Pancreas (tissue), 10 donors: ENCODE data around the gene MTNR1A. TPM values are rescaled to one million over a fixed set of nuclear protein-coding genes. Genes with fewer than 3 reads are reported as not detected.
"Not testable (repeated sequence)": the region's sequence is repeated elsewhere in the genome, so short reads cannot be mapped to it uniquely, and the experiment has no call there.

Experiments
- ATAC-seq, 4 donors: fragments of 200-7000 bp; cut with Tn5 transposase; one replicate each; pipeline versions ENCODE4 v1.8.0 to v1.9.1; 2020; ENCODE audit warnings: mild to moderate bottlenecking in 4 of 4, moderate library complexity in 4 of 4
- DNase-seq, 6 donors: peaks; one replicate each; pipeline ENCODE4 v3.0.0-alpha.2; 2020
- FAIRE-seq: peaks from 2 replicates; lab custom pipeline; 2012; peaks lifted over from hg19 to GRCh38; lab: Jason Lieb, UNC
- H3K27ac ChIP-seq, 4 donors: fragments of 200-600 bp; sonication (generic); 1 replicate in 3 of 4; 2 replicates in 1 of 4; pipeline versions ENCODE4 v1.5.0 to v1.8.0; 2020
- H3K27me3 ChIP-seq, 4 donors: fragments of 200-600 bp; one replicate each; pipeline ENCODE4 v1.8.0; 2021
- H3K36me3 ChIP-seq, 3 donors: fragments of 200-600 bp; sonication (generic) in 1 of 3; one replicate each; pipeline versions ENCODE4 v1.5.0 to v1.8.0; 2020 to 2021
- H3K4me1 ChIP-seq, 3 donors: fragments of 200-600 bp; one replicate each; pipeline ENCODE4 v1.8.0; 2021
- H3K4me3 ChIP-seq, 4 donors: fragments of 200-600 bp; sonication (generic) in 2 of 4; one replicate each; pipeline versions ENCODE4 v1.5.0 to v1.8.0; 2020 to 2021
- H3K9me3 ChIP-seq, 4 donors: fragments of 200-600 bp; one replicate each; pipeline ENCODE4 v1.8.0; 2021
- CTCF ChIP-seq, 4 donors: fragments of 200-600 bp; sonication (generic) in 3 of 4; IDR thresholded peaks; one replicate each; pipeline versions ENCODE4 v1.5.0 to v1.8.0; 2021; ENCODE audit warnings: antibody characterized with exemption in 4 of 4
- WGBS, 2 donors: extraction: QIAGEN DNeasy Blood & Tissue Kit; methylation state at CpG; one replicate each; pipeline ENCODE4 v1.1.7; 2013; 5-methylcytosine and 5-hydroxymethylcytosine counted together
- intact Hi-C, 3 donors: fragments of 100-400 bp; cut with DNase I; formaldehyde crosslinking; loops; one replicate each; pipeline versions ENCODE4 v1.11.1 to v1.14.2; 2022
- polyA plus RNA-seq, 2 donors: library from polyadenylated mRNA; stranded (reverse); fragments of 200-250 nt; gene quantifications; one replicate each; pipeline ENCODE4 v1.2.3, GENCODE V29; 2013
- total RNA-seq, 6 donors: library from RNA; stranded (reverse); fragmentation: NEBNext Ultra II Directional in 4 of 6; extraction: Animal tissue kit (Norgen Biotek cat#: 25700) in 4 of 6; gene quantifications; one replicate each; pipeline versions ENCODE4 v1.2.1 to v1.2.4, GENCODE V29; 2021 to 2023
- donor health status: healthy with polysubstance abuse.
- donor health status: DM: no; HTN: no; CAD: no; lungs with moderate emphysema.
- donor health status: DM: no; HTN: no; CAD: no.
- donor health status: control.
- donor health status: control.
- donor health status: Bipolar disorder and iron deficiency.
- donor health status: DM: yes; HTN: yes; CAD: no.
- donor health status: DM: no; HTN: no; CAD: no.
- donor health status: DM: no; HTN: no; CAD: no.
- donor health status: DM: yes; HTN: yes; CAD: no.

MTNR1A gene
- total and polyA plus RNA-seq, 8 donors = 0.09 to 2.5 (median 0.92) TPM

DNA sequence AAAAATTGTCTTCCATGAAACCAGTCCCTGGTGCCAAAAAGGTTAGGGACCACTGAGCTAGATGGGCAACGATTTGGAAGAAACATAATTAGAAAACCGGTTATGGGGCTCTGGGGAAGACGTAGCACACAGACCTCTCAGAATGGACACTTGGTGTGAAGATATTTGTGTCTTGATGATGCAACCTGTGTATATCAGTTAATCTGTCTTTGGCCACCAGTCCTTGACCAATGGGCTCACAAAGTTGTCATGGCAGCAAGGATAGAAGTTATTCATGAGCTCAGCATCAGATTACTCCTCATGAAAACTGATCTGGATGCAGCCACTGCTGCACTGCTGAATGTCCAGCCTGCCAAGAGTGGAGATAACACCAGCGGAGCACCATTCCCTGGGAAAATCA is 13.6 kb downstream of the MTNR1A start:
- no peaks in the 10 kb centered on the region for H3K27me3 ChIP-seq
- H3K9me3 ChIP-seq = no peaks in the 10 kb centered on the region
- intact Hi-C loops = no loop called here
- no peak overlapping the region for H3K27ac ChIP-seq
- H3K4me1 ChIP-seq = no peaks in the 10 kb centered on the region
- H3K36me3 ChIP-seq = no peaks in the 10 kb centered on the region
- no peak for ATAC-seq
- no peak for DNase-seq
- FAIRE-seq = no peak
- 55 to 79% methylated on average over 4 of the region's 4 CpGs for WGBS, 2 donors
- TF ChIP-seq CTCF (IDR thresholded peaks at IDR 0.05) = no peak
- H3K4me3 ChIP-seq = no peak overlapping the region

DNA sequence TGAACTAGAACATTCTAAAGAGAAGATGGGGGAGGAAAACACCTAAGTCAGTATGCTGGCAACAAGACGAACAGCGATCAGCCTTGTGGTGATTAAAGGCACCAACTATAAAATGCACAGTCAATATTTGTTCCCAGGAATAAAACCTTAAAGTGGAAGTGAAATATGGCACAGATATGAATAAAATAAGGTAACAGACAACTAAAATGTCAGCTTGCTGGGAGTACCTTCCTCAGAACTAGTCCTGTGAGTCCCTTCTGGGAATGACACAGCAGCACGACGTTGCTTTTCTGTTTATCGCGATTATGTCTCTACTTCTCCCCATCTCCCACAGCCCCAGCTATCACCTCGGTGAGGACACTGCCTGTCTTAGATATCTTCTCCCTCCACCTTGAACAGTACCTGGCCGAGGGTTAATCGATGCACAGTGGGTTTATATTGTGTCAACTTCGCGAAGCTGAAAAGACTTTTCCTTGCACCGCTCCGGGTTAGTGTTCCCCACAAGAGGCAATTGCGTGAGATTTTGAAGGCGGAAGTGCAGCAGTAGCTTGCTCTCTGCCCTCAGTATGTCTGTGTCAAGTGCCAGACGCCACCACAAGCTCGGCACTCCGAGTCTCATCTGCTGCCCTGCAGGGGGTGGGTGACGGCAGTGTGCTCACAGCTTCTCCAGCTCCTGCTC is 17.4 kb downstream of the MTNR1A start:
- TF ChIP-seq CTCF (IDR thresholded peaks at IDR 0.05) = no peak
- FAIRE-seq (no peak), DNase-seq (no peak), ATAC-seq (no peak)
- no peaks in the 10 kb centered on the region for H3K9me3 ChIP-seq
- no peak overlapping the region for H3K4me3 ChIP-seq
- H3K4me1 ChIP-seq = no peaks in the 10 kb centered on the region
- intact Hi-C loops = no loop called here
- H3K36me3 ChIP-seq = no peaks in the 10 kb centered on the region
- H3K27ac ChIP-seq = no peak overlapping the region
- WGBS, 2 donors = 78 to 81% methylated on average over 19 of the region's 19 CpGs
- H3K27me3 ChIP-seq = no peaks in the 10 kb centered on the region

DNA sequence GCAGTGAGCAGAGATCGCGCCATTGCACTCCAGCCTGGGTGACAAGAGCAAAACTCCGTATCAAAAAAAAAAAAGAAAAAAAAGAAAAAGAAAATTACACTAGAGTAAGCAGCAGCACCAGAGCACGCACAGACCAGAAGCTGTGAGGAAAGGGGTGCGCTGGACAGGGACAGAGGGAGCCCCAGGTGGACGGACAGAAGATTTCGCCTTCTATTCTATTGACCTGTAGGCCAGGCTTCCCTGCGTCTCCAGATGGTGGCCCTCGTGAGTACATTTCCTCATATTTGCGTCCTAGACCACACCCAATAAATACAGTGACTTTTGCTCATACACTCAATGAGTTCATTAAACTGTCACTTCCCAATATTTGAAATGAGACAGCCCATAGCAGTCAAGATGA is 19.1 kb downstream of the MTNR1A start:
- no peak for FAIRE-seq
- Histone ChIP-seq H3K27ac (no peak overlapping the region), H3K4me1 (no peaks in the 10 kb centered on the region), H3K36me3 (no peaks in the 10 kb centered on the region), H3K9me3 (no peaks in the 10 kb centered on the region), H3K4me3 (no peak overlapping the region), H3K27me3 (no peaks in the 10 kb centered on the region)
- 86 to 89% methylated on average over 10 of the region's 10 CpGs for WGBS, 2 donors
- intact Hi-C loops = no loop called here
- no peak for ATAC-seq
- no peak for DNase-seq
- no peak for TF ChIP-seq CTCF (IDR thresholded peaks at IDR 0.05)

GRCh38 chr4:186534056-186534455 is 21.3 kb downstream of the MTNR1A start:
- FAIRE-seq (no peak), DNase-seq (no peak), ATAC-seq (no peak)
- no peak for TF ChIP-seq CTCF (IDR thresholded peaks at IDR 0.05)
- no peaks in the 10 kb centered on the region for H3K4me1 ChIP-seq
- no peaks in the 10 kb centered on the region for H3K9me3 ChIP-seq
- no peaks in the 10 kb centered on the region for H3K36me3 ChIP-seq
- intact Hi-C loops = no loop called here
- 94 to 95% methylated on average over 21 of the region's 21 CpGs for WGBS, 2 donors
- H3K4me3 ChIP-seq = no peak overlapping the region
- H3K27me3 ChIP-seq = no peaks in the 10 kb centered on the region
- no peak overlapping the region for H3K27ac ChIP-seq

DNA sequence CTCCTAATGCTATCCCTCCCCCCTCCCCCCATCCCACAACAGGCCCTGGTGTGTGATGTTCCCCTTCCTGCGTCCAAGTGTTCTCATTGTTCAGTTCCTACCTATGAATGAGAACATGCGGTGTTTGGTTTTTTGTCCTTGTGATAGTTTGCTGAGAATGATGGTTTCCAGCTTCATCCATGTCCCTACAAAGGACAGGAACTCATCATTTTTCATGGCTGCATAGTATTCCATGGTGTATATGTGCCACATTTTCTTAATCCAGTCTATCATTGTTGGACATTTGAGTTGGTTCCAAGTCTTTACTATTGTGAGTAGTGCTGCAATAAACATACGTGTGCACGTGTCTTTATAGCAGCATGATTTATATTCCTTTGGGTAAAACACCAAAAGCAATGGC is 31.4 kb downstream of the MTNR1A start:
- H3K27me3 ChIP-seq, DNase-seq, H3K9me3 ChIP-seq, H3K4me1 ChIP-seq, H3K27ac ChIP-seq, FAIRE-seq, ATAC-seq, intact Hi-C loops, H3K36me3 ChIP-seq, H3K4me3 ChIP-seq: not testable (repeated sequence)
- 95 to 97% methylated on average over 4 of the region's 4 CpGs for WGBS, 2 donors
